ENCODE data around the gene MAPRE3. TPM values are rescaled to one million over a fixed set of nuclear protein-coding genes. Genes with fewer than 3 reads are reported as not detected.

MAPRE3 gene
- total RNA-seq, 6 experiments from 2014 or later = 17.0 to 20.4 (median 17.7) TPM

DNA sequence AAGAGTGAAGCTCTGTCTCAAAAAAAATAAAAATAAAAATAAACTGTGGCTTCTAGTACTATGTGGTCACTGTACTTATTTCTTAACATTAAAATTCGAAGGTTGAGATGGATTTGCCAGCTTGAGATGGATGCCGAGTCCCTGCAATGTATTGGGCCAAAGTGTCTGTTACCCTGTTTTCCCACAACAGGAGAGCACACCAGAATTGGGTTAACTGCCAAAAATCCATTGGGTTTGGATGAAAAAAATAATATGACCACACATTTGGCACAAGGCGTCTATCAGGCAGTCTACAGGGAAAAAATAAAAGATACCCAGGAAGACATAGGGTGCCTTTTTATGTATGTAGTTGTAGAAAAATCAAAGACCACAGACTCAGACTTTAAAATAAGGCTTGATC is 19.2 kb upstream of the MAPRE3 start:
- Mint-ChIP-seq H3K27me3 (ENCODE audit: insufficient read depth) (peaks cover 47% of the 10 kb centered on the region), H3K27ac (no peak overlapping the region), H3K4me1 (ENCODE audit: low read depth) (no peaks in the 10 kb centered on the region), H3K9me3 (no peaks in the 10 kb centered on the region), H3K36me3 (ENCODE audit: low read depth) (no peaks in the 10 kb centered on the region), H3K4me3 (no peak overlapping the region)
- no peak for DNase-seq
- TF ChIP-seq, protein P1, sequence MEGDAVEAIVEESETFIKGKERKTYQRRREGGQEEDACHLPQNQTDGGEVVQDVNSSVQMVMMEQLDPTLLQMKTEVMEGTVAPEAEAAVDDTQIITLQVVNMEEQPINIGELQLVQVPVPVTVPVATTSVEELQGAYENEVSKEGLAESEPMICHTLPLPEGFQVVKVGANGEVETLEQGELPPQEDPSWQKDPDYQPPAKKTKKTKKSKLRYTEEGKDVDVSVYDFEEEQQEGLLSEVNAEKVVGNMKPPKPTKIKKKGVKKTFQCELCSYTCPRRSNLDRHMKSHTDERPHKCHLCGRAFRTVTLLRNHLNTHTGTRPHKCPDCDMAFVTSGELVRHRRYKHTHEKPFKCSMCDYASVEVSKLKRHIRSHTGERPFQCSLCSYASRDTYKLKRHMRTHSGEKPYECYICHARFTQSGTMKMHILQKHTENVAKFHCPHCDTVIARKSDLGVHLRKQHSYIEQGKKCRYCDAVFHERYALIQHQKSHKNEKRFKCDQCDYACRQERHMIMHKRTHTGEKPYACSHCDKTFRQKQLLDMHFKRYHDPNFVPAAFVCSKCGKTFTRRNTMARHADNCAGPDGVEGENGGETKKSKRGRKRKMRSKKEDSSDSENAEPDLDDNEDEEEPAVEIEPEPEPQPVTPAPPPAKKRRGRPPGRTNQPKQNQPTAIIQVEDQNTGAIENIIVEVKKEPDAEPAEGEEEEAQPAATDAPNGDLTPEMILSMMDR (IDR thresholded peaks at IDR 0.05) = no peak

GRCh38 chr2:26952374-26952773 is 18.1 kb upstream of the MAPRE3 start:
- Mint-ChIP-seq H3K36me3 (ENCODE audit: low read depth) (no peaks in the 10 kb centered on the region), H3K4me3 (no peak overlapping the region), H3K4me1 (ENCODE audit: low read depth) (no peaks in the 10 kb centered on the region), H3K9me3 (no peaks in the 10 kb centered on the region), H3K27me3 (ENCODE audit: insufficient read depth) (peaks cover 54% of the 10 kb centered on the region), H3K27ac (no peak overlapping the region)
- TF ChIP-seq, protein P1 (IDR thresholded peaks at IDR 0.05) = no peak
- DNase-seq = no peak

DNA sequence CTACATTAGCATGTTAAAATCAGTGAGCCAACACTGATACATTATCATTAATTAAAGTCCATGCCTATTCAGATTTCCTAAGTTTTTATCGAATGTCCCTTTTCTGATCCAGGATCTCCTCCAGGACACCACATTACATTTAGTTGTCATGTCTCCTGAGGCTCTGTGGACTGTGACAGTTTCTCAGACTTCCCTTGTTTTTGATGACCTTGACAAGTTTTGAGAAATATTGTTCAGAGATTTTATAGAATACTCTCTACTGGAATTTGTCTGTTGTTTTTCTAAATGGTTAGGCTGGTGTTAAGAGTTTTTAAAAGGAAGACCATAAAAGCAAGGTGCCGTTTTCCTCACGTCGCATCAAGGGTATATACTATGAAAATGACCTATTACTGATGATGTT is 16.3 kb upstream of the MAPRE3 start:
- Mint-ChIP-seq H3K4me3 (no peak overlapping the region), H3K9me3 (no peaks in the 10 kb centered on the region), H3K4me1 (ENCODE audit: low read depth) (no peaks in the 10 kb centered on the region), H3K27me3 (ENCODE audit: insufficient read depth) (peaks cover 61% of the 10 kb centered on the region), H3K36me3 (ENCODE audit: low read depth) (no peaks in the 10 kb centered on the region), H3K27ac (no peak overlapping the region)
- no peak for DNase-seq
- TF ChIP-seq, protein P1 (IDR thresholded peaks at IDR 0.05) = no peak

DNA sequence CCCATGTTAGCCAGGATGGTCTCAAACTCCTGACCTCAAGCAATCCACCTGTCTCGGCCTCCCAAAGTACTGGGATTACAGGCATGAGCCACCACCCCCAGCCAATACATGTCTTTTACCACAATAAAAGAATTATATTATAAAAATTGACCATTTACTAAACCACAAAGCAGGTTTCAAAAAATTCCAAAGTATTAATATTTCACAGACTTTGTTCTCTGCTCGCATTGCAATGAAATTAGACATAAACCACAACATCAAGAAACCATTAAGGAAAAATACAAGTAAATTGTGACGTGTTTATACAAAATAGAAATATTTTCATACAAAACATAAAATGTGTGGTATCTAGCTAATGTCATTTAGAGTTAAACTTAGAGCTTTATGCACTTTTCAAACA is 13.4 kb upstream of the MAPRE3 start:
- Mint-ChIP-seq H3K27ac (no peak overlapping the region), H3K4me1 (ENCODE audit: low read depth) (no peaks in the 10 kb centered on the region), H3K9me3 (no peaks in the 10 kb centered on the region), H3K36me3 (ENCODE audit: low read depth) (no peaks in the 10 kb centered on the region), H3K4me3 (no peak overlapping the region), H3K27me3 (ENCODE audit: insufficient read depth) (peaks cover 67% of the 10 kb centered on the region)
- TF ChIP-seq, protein P1 (IDR thresholded peaks at IDR 0.05) = no peak
- no peak for DNase-seq

- Mint-ChIP-seq H3K36me3 (ENCODE audit: low read depth) (no peaks in the 10 kb centered on the region), H3K27ac (no peak overlapping the region), H3K27me3 (ENCODE audit: insufficient read depth) (peaks cover 64% of the 10 kb centered on the region), H3K4me3 (no peak overlapping the region), H3K4me1 (ENCODE audit: low read depth) (no peaks in the 10 kb centered on the region), H3K9me3 (no peaks in the 10 kb centered on the region)
- TF ChIP-seq, protein P1 (IDR thresholded peaks at IDR 0.05) = no peak
- DNase-seq = no peak
Measured at GRCh38 chr2:26957534-26957933, 12.9 kb upstream of the MAPRE3 start.

DNA sequence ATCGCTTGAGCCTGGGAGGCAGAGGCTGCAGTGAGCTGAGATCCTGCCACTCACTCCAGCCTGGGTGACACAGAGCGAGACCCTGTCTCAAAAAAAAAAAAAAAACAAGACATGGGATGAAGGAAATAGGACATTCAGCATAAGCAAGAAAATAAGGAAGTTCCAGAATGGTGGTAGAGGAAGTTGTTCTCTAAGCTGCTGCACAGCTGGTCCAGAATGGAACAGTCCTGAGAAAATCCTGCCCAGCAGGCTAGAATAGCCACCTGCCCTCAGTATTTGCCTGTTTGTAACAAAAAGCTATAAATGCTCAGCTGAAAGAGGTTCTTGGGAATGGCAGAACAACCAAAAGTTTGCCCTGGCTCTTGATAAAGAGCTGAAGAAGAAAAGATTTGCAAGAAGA is 11.1 kb upstream of the MAPRE3 start:
- H3K36me3 Mint-ChIP-seq (ENCODE audit: low read depth) = no peaks in the 10 kb centered on the region
- H3K27ac Mint-ChIP-seq = no peak overlapping the region
- TF ChIP-seq, protein P1 (IDR thresholded peaks at IDR 0.05) = no peak
- no peaks in the 10 kb centered on the region for H3K9me3 Mint-ChIP-seq
- no peak for DNase-seq
- peaks cover 61% of the 10 kb centered on the region for H3K27me3 Mint-ChIP-seq (ENCODE audit: insufficient read depth)
- no peak overlapping the region for H3K4me3 Mint-ChIP-seq
- no peaks in the 10 kb centered on the region for H3K4me1 Mint-ChIP-seq (ENCODE audit: low read depth)
